HEK293T (cell line): ENCODE measurements around the gene PI4KA.

Experiments
- ARNT ChIP-seq: fragments of 450-650 bp; IDR thresholded peaks from 2 replicates; pipeline ENCODE4 v1.6.1; 2017; ENCODE audit warnings: mild to moderate bottlenecking
- FOXA1 ChIP-seq: fragments of 450-650 bp; IDR thresholded peaks from 2 replicates; pipeline ENCODE4 v1.6.1; 2016; ENCODE audit warnings: mild to moderate bottlenecking
- FOXK2 ChIP-seq: fragments of 450-650 bp; IDR thresholded peaks from 2 replicates; pipeline ENCODE4 v1.6.1; 2016; ENCODE audit warnings: mild to moderate bottlenecking

GRCh38 chr22:20869234-20869633 lies 10.6 kb upstream of the PI4KA start:
- no peak for TF ChIP-seq FOXA1
- TF ChIP-seq FOXK2 = no peak
- no peak for TF ChIP-seq ARNT
